ENCODE results near the gene FHAD1.
"Not testable (repeated sequence)": the region's sequence is repeated elsewhere in the genome, so short reads cannot be mapped to it uniquely, and the experiment has no call there.

Gene FHAD1

DNA sequence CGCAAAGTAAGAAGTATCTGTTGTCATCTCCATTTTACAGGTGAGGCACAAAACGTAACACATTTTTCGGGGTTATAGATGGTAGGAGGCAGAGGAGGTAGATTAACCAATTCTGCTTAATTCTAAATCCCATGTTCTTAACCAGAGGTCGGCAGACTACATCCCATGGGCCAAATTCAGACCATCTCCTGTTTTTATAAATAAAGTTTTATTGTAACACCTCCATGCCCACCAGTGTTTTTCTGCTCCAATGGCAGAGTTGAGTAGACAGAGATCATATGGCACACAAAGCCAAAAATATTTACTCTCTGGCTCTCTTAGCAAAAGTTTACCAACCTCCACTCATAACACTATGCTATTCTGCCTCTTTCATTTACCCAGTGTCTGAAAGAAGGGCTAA is 30.9 kb downstream of the FHAD1 start:
- DNase-seq: no peak

DNA sequence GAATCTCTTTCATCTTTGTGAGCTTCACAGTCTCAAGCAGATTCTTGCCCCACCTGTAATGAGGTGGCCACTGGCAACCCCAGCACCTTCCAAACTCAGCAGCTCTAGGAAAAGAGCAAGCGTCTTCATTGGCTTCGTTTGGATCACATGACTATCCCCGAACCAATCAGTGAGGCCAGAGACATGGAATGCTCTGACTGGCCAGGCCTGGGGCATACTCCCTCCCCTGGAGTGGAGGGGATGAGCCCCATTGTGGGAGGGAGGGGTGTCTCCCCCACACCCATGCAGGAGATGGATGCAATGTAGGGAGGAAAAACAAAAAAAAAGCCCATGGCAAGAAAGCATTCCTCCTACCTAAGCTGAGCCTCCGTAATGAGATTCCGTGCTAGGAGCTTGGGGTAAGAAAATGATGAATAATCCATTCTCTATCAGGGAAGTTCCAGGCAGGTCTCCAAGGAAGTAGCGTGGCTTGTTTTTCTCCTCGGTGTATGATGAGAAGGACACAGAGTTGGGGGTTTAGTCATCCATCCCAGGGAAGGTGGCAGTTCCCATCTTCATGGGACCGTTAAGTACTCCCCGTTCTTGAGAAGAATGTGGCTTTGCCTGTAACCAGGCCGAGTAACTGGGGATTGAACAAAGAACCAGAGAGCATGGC is 32.7 kb downstream of the FHAD1 start:
- DNase-seq: no peak

DNA sequence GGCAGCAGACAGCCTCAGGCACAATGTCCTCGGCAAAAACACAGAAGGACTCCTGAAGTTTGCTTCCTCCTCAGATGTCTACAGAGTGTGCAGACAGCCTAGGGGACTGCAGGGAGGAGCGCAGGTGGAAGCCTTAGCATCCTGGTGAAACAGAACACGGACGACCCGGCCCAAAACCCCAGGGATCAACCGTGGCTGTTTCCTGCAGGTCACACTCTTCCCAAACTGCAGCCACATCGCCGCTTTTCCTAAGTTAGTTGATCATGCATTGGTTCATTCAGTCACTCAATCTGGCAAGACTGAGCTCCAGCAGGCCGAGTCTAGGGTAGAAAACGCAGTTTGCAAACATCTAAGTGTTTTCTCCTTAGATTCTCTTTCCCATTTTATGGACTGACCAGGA is 33.4 kb downstream of the FHAD1 start:
- DNase-seq: no peak

DNA sequence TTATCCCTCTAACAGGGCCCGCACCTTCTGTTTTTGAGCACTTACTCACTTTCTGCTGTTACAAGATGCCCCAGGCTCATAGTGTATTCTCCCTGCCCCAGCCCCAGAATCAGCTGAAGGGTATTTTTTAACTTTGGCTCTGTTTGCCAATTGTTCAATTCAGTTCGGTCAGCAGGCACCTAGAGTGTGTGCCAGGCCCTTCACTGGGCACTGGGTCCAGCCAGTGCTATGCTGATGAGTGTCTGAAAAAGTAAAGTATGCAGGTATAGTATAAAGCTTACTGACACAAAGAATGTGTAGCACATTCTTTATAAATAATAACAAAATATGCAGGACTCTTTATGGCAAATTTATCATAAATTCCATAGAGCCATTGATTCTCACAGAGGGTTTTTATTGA is 35.0 kb downstream of the FHAD1 start:
- DNase-seq: no peak

DNA sequence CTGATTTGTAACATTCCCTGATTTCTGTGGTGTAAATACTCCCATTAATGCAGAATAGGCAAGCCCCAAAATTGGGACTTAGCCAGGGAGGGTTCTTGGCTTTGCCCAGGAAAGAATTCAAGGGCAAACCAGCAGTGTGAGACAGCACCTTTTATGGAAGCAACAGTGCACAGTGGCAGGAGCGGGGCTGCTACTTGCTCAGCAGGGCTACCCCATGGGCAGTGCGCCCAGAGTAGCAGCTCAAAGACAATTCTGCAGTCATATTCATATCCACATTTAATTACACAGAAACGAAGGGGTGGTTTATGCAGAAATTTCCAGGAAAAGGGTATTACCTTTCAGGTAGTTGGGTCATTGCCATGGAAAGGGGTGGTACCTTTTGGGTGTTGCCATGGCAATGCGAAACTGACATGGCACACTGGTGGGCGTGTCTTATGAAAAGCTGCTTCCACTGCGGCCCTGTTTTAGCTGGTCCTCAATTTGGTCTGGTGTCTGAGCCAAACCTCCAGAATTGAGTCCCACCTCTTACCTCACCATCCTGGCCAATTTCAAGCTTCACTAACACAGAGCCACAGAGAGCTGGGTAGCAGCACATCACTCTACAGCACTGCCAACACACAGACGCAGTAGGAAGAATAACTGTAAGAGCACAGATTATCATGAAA is 35.9 kb downstream of the FHAD1 start:
- no peak for DNase-seq

DNA sequence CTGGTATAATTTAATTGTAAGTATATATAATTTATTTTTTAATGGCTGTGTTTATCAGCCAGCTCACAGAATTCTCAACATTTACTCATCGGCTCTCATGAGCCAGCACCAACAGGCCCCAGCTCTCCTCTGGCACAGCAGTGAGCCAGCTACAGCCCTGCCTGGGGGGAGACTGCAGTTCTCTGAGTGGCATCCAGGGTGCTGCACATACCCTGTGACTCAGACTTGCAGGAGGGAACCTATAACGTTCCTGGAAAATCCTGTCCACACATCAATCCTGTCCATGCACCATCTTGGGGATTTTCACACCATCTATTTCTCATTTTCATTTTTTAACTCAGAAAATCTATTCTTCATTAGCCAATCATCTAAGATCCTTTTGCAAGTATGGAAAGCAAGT is 36.5 kb downstream of the FHAD1 start:
- no peak for DNase-seq

DNA sequence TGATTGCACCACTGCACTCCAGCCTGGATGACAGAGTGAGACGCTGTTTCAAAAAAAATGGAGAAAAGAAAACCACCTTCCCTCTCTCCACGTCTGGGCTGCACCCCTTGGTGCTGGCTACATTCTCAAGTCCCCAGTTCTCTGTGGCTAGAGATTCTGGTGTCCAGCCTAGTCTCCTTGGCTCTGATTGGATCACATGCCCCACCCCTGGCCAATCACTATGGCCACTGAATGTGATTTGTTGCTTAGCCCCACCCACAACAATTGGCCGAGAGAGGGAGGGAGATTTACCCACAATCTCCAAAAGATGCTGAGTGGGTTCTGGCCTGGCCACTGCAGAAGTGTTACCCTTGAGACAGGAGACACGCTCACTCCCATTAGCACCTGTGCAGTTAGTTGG is 39.4 kb downstream of the FHAD1 start:
- no peak for DNase-seq

DNA sequence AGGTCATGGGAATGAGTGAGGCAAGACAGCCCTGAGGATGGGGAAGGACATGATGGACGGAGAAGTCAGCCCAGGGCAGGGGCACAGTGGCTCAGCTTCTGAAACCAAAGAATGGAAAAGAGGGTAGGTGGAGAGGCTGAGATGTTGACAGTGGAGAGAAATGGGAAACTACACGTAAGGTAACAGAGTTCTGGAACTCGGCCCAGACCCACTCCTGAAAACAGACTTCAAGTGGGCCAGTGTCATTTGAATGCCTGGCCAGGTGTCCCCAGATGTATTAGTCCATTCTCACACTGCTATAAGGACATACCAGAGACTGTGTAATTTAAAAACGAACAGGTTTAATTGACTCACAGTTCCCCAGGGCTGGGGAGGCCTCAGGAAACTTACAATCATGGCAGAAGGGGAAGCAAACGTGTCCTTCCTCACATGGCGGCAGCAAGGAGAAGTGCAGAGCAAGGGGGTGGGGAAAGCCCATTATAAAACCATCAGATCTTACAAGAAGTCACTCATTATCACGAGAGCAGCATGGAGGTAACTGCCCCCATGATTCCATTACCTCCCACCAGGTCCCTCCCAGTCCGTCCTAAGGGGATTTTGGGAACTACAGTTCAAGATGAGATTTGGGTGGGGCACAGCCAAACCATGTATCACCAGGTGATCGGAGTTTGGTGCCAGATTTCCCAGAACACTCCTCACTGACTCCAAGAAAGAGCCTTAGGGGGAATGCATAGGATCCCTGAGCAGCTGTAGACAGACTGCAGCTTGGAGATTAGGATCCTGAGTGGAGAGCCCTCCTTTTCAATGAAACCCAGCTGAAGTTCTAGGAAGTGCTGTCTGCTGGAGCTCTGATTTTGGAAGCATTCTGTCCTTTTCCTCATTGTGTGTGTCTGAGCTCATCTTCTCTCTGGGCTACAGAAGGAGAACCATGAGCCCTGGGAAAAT is 40.3 kb downstream of the FHAD1 start:
- DNase-seq: no peak

DNA sequence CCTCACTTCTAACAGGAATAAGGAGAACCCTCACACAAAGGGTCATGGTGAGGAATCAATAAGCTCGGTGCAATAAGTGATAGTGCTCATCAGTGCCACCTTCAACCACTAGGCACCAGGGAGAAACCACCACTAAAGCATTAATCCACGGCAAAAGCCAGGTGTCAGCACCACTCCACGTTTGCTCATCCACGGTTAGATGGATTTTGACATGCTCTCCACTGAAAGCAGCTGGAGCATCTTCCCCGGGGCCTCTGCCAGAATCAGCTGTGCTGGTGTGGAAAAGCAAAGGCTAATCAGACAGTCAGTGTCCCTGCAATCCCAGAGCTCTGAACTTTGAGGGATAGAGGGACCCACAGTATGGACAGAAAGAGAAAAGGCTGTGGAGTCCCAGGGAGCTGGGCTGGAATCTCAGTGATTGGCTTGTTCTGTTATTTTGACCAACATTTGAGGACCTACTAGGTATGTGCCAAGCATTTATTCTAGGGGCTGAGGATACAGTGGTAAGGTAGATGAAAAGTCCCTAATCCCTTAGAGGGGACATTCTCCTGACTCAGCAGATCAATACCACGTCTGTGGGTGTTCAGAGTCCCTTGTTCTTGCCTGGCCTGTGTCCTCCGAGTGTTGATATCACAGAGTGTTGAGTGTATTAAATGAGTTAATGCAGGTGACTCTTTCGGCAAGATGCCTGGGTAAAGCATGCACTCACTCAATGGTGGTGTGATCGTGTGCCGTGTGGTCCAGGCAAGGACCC is 41.3 kb downstream of the FHAD1 start:
- no peak for DNase-seq

DNA sequence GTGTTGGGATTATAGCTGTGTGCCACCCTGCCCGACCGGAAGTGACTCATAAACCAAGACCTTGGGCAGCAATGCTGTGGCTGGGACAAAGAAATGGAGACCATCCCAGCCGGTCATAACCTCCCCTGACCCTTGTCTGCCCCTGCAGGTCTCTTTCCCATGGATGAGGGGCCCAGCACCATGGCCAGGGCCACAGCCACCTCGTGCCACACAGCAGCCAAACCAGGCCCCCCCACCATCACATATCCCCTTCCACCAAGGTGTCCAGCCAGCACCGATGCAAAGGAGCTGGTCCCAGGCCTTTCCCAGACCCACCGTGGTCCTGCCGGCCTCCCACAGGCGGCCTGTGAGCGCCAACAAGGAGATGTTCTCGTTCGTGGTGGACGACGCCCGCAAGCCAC is 42.2 kb downstream of the FHAD1 start:
- DNase-seq: no peak

DNA sequence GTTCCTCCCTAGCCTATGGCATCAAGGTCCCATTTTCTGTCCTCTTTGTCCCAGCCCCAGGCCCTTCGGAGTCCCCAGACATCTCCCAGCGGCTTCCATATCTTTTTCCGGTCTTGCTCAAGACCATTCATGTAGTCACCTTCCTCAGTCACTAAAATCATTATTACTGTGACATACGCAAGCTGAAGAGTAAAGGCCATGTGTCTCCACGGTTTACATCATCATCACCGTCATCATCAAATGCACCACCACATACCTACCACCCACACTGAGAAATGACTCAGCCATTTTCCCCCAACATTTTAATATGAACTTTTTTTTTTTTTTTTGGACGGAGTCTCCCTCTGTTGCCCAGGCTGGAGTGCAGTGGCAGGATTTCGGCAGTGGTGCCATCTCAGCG is 43.4 kb downstream of the FHAD1 start:
- peak; percentile 2 for DNase-seq

DNA sequence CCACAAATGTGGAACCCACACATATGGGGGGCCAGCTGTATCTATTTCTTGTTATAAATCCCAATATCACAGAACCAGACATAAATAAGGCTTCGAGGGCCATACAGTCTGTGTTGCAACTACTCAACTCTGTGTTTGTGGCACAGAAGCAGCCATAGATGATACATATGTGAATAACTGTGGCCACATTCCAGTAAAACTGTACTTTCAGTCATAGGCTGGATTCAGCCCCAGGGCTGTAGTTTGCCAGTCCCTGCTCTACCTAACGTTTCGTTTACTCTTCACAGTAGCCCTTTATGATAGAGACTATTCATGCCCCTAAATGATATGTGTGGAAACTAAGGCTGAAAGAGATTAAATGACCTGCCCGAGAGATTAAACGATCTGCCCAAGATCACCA is 48.7 kb downstream of the FHAD1 start:
- DNase-seq: no peak

DNA sequence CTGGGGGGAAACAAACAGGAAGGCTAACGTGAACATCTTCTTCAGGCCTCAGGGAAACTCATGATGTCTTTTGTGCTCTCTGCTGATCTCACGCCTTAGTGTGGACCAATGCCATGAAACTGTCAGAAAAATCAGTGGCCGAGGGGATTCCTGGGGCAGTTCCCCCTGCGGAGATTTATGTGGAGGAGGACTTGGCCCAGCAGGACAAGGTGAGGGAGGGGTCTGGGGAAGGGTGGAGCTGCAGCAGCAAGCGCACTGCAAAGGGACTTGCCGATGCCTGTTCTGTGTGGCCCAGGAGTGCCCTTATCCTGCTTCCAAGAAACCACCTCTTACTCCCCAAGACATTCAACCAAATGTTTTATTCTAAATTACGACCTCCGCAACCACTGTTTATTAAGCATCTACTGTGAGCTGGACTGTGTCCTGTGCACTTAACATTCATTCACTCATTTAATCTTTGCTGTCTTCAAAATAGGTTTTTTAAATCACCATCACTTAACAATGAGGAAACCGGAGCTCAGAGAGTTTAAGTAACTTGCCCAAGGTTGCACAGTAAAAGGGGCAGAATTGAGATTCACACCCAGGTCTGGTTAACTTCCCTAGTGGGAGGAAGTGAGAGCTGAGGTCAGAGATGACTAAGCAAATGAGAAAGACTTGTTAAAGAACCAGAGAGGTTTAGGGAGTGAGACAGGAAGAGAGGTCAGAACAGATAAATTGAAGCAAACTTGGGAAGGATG is 49.7 kb downstream of the FHAD1 start:
- DNase-seq: no peak

DNA sequence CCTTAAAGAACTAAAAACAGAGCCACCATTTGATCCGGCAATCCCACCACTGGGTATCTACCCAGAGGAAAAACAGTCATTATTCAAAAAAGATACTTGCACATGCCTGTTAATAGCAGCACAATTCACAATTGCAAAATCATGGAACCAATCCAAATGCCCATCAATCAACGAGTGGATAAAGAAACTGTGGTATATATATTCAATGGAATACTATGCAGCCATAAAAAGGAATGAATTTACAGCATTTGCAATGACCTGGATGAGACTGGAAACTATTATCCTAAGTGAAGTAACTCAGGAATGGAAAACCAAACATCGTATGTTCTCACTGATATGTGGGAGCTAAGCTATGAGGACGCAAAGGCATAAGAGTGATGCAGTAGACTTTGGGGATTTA is 51.0 kb downstream of the FHAD1 start:
- DNase-seq: not testable (repeated sequence)

DNA sequence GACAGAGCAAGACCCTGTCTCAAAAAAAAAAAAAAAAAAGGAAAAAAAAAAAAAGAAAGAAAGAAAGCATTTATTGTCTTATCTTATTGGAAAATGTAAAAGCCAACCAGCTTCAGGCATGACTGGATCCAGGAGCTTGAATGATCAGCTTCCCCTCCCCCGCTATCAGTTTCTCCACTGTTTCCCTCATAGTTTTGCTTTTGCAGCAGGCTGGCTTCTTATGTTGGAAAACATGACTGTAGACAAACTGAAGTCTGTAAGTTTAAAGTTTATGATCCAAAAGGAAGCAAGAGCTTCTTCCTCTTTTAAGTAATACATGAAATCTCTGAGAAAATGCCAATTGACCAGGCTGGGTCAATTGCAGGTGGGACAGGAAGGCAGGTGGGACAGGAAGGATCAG is 52.2 kb downstream of the FHAD1 start:
- DNase-seq: no peak

DNA sequence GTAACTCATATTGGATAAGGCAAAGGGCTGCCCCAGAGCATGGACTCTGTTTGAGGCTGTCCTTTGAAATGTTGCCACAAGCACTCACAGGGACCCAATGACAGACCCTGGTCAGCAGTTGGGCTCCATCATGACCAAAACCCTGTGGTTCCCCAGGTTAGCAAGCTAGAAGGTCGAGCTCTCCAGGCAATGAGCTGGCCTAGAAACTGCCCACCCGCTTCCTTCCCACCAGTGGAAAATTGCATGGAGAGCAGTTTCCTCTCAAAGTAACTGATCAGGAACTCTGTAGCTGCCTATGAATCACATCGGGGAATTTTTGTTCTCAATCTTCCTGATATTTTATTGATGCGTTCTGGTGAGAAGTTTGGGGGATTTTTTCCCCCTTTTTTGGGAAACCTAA is 52.8 kb downstream of the FHAD1 start:
- DNase-seq: no peak

DNA sequence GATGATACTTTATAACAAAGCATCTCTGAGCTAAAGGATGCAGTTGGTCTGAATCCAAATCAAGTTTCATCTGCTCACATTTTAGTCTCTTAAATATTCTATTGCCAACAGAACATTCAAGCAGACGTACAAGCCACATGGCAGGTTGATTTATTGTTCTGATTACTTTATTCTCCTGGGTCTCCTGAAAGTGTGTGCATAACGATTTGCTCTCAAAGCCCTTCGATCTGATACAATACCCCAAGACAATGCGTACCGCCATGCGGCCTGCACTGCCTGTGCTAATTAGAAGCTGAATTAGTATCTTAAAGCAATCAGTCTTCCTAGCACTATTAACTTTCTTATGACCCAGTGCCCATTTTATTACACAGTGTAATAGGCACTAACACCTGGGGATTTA is 56.9 kb downstream of the FHAD1 start:
- no peak for DNase-seq

DNA sequence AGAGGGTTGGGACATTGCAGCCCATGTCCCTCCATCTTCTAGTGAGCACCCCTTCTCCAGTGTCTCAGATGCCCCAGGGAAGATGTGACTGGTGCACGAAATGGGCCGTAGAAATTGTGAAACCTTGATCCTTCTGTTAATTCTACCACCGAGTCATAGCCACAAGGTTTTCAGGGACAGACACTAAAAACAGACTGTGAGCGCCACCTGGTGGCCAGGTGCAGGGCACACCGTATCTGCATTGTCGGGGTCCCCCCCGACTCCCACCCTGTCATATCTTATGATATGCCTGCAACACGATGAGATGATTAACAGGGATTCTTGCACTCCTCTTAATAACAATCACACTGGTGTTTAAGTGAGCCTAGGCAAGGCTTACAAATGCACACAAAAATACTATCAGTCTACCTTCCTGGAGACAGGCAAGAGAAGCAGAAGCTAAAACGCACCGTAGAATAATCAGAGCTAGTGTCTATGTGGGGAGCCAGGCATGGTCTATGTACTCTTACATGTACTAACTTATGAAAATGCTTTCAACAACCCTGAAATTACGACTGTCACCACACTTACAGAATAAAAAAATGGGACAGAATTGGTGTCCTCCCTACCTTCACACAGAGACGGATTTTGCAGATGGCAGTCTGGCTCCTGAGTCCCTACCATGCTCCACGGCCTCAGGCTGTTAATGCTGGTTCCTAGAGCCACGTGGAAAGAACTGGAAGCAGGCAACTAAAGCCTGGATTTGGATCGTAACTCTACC is 57.9 kb downstream of the FHAD1 start:
- peak; percentile 51 for DNase-seq

DNA sequence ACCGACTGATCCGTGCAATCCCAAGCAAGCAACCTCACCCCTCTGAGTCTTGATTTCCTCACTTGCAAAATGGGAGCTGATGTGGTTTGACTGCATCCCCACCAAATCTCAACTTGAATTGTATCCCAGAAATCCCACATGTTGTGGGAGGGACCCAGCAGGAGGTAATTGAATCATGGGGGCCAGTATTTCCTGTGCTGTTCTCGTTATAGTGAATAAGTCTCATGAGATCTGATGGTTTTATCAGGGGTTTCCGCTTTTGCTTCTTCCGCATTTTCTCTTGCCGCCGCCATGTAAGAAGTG is 58.4 kb downstream of the FHAD1 start:
- no peak for DNase-seq

DNA sequence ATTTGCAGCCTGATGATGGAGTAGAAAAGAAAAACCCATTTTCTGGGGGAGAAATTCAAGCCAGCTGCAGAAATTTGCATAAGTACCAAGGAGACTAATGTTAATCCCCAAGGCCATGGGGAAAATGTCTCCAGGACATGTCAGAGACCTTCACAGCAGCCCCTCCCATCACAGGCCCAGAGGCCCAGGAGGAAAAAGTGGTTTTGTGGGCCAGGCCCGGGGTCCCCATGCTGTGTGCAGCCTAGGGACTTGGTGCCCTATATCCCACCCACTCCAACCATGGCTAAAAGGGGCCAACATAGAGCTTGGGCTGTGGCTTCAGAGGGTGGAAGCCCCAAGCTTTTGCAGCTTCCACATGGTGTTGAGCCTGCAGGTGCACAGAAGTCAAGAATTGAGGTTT is 59.3 kb downstream of the FHAD1 start:
- DNase-seq: not testable (repeated sequence)

DNA sequence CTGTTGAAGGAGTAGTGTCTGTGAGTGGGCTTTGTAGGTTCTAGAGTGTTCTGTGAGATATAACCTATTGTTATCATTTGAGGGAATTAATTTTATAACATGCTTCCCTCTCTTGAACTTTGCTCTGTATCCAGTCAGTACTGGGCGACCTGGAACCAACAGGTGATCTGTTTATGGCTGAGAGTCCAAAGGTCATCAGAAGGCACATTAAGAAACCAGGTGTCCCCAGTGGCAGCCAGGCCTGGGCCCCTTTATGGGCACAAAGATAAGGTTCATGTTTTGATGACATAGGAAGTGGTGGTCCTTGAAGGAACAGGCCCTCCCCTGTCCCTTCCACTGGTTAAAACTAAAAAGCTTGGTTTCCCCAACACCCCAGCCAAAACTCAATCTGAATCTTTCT is 61.1 kb downstream of the FHAD1 start:
- no peak for DNase-seq

DNA sequence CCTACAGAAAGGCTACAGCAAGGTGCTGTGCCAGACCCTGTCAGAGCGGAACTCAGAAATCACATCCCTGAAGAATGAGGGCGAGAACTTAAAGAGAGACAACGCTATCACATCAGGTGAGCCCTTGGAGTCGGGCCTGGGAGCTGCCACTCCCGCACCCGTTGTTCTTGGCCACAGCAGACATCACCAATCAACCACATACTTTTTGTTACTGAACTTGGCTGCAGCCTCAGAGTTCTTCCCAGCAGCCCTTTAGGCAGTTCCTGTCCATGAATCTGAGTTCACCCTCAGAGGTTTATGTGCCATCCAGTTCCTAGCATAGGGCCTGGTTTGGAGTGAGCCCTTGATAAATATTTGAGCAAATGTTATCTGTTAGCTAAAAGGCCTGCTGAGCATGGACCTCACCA is 61.6 kb downstream of the FHAD1 start:
- DNase-seq: no peak

All from stimulated activated naive CD4-positive, alpha-beta T cell treated with Interleukin-2 at 50 U/mL for 16 hours (primary cell).